Natural killer cell (primary cell): Measurements from ENCODE around the gene ATXN1. TPM values are rescaled to one million over a fixed set of nuclear protein-coding genes. Genes with fewer than 3 reads are reported as not detected.

Experiments used
- ATAC-seq, 3 donors: fragments of 150-1000 bp in 2 of 3; fragments of 200-7000 bp in 1 of 3; cut with Tn5 transposase; 1 replicate in 1 of 3; 2 replicates in 2 of 3; pipeline ENCODE4 v1.10.0; 2021; ENCODE audit warnings: mild to moderate bottlenecking in 2 of 3, moderate library complexity in 2 of 3
- DNase-seq, 2 donors: peaks; one replicate each; pipeline versions ENCODE4 v3.0.0 to v3.0.0-alpha.2; 2013 to 2021; ENCODE audit warnings: mixed read lengths in 1 of 2
- H3K27ac ChIP-seq: one replicate; pipeline ENCODE4 v1.5.1; 2013; ENCODE audit warnings: mild to moderate bottlenecking, low read length
- H3K27me3 ChIP-seq: one replicate; pipeline ENCODE4 v1.6.1; 2013; ENCODE audit warnings: low read length; ENCODE audit not compliant: control insufficient read depth, insufficient read depth
- H3K36me3 ChIP-seq: one replicate; pipeline ENCODE4 v1.6.1; 2013; ENCODE audit warnings: low read length; ENCODE audit not compliant: control insufficient read depth, insufficient read depth
- H3K4me1 ChIP-seq: one replicate; pipeline ENCODE4 v1.6.1; 2013; ENCODE audit warnings: low read length; ENCODE audit not compliant: control insufficient read depth, insufficient read depth
- H3K4me3 ChIP-seq: one replicate; pipeline ENCODE4 v1.5.1; 2013; ENCODE audit warnings: low read length
- H3K9me3 ChIP-seq: one replicate; pipeline ENCODE4 v1.6.1; 2013; ENCODE audit warnings: low read length; ENCODE audit not compliant: control insufficient read depth, insufficient read depth
- H3K27ac Mint-ChIP-seq, 2 donors: one replicate each; pipeline ENCODE4 v1.8.0; 2022; ENCODE audit warnings: mild to moderate bottlenecking in 2 of 2, mixed read lengths in 2 of 2, moderate library complexity in 1 of 2
- H3K27me3 Mint-ChIP-seq, 2 donors: one replicate each; pipeline ENCODE4 v1.8.0; 2022; ENCODE audit warnings: low read depth in 2 of 2, mixed read lengths in 2 of 2
- H3K36me3 Mint-ChIP-seq: one replicate; pipeline ENCODE4 v1.8.0; 2022; ENCODE audit warnings: mixed read lengths
- H3K4me1 Mint-ChIP-seq, 2 donors: one replicate each; pipeline ENCODE4 v1.8.0; 2022; ENCODE audit warnings: mixed read lengths in 2 of 2
- H3K4me3 Mint-ChIP-seq: one replicate; pipeline ENCODE4 v1.8.0; 2022; ENCODE audit warnings: mild to moderate bottlenecking, moderate library complexity, mixed read lengths
- H3K9me3 Mint-ChIP-seq, 2 donors: one replicate each; pipeline ENCODE4 v1.8.0; 2022; ENCODE audit warnings: mixed read lengths in 2 of 2
- CTCF ChIP-seq: fragments of 200-600 bp; IDR thresholded peaks from one replicate; pipeline ENCODE4 v1.8.0; 2022; ENCODE audit warnings: antibody characterized with exemption
- WGBS: methylation state at CpG from one replicate; pipeline ENCODE4 v1.1.7; 2013; ENCODE audit warnings: missing lambda C conversion rate; ENCODE audit not compliant: insufficient coverage; 5-methylcytosine and 5-hydroxymethylcytosine counted together
- intact Hi-C: fragments of 100-400 bp; cut with micrococcal nuclease; formaldehyde crosslinking; loops from one replicate; pipeline ENCODE4 v1.14.2; 2022
- total RNA-seq, 4 donors: library from RNA; stranded (reverse); fragments of 120-200 nt in 1 of 4; gene quantifications; one replicate each; pipeline versions ENCODE4 v1.2.3 to v1.2.4, GENCODE V29; 2013 to 2022

The ATXN1 gene
- total RNA-seq, 3 donors from 2014 or later (not counting 1 experiment from before 2014, with no cell fraction given) = 90.4 to 120 (median 97.9) TPM

DNA sequence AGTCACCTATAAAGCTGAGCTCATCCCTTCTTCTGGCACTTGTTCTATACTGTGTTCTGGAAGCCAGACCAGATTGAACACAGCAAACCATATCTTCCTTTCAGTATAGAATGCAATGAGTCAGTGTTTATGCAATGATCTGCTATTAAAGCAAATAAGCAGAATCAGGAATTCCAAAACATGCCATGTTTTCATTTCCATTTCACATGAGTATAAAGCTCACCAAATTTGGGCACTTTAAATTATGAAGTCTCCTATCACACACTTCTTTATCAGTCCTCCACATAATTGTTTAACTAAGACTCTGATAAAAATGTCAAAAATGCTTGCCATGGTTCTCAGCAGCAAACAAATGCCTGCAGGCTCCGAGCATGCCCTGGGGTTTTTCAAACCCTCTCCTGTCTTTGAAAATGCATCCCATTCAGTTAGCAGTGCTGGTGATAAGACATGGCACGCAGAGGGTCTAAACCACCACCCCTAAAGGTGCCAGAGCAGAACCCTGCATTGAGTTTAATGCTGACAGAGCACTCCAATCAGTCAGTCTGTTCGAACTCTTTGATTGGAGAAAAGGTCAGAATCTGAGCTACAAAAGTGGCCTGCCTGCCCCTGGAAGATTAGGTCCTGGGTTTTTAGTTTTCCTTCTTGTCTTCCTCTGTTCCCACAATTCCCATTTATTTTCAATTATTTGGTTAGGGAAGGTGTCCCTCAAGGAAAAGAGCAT, 288.8 kb downstream of the ATXN1 start:
- WGBS = 93% methylated on average over 3 of the region's 3 CpGs
- Mint-ChIP-seq H3K4me1 (peaks cover 26 to 29% of the 10 kb centered on the region in 2 donors), H3K4me3 (no peak overlapping the region)

DNA sequence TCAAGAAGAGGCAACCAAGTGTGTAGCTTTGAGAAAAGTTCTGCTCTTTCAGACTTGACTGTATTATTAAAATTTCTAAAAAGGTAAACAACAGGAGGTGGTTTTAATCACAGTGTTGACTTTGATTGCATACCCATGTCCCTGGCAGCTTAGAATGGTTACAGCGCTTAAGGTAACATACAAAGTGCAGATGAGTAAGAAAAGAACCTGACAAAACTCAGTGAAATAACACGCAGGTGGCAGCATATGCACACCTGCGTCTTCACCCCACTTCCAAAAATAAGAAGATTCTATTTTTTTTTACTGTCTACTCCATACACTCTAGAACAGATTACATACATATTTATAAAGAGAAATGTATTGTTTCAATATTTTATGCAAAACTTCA, 289.4 kb downstream of the ATXN1 start:
- H3K4me3 Mint-ChIP-seq = no peak overlapping the region
- no peak for TF ChIP-seq CTCF
- peaks cover 26% of the 10 kb centered on the region in 2 donors for H3K4me1 Mint-ChIP-seq

More for the DNA sequence above, 288.8 kb downstream of the ATXN1 start:
- intact Hi-C loops = no loop called here
- no peak for ATAC-seq
- no peaks in the 10 kb centered on the region for H3K9me3 ChIP-seq
- H3K9me3 Mint-ChIP-seq = no peaks in the 10 kb centered on the region
- no peak overlapping the region for H3K4me3 ChIP-seq
- H3K36me3 Mint-ChIP-seq = no peaks in the 10 kb centered on the region
- no peak for DNase-seq
- no peak overlapping the region for H3K27ac ChIP-seq
- no peaks in the 10 kb centered on the region for H3K27me3 ChIP-seq
- peak overlapping the region in 1 of 2 donors; percentile 9 for H3K27ac Mint-ChIP-seq
- H3K4me1 ChIP-seq = peaks cover 7% of the 10 kb centered on the region
- no peak for TF ChIP-seq CTCF
- H3K36me3 ChIP-seq = no peaks in the 10 kb centered on the region
- H3K27me3 Mint-ChIP-seq = no peaks in the 10 kb centered on the region

GRCh38 chr6:16471222-16471909, 289.9 kb downstream of the ATXN1 start:
- Mint-ChIP-seq H3K4me3 (no peak overlapping the region), H3K36me3 (no peaks in the 10 kb centered on the region), H3K4me1 (peaks cover 21 to 26% of the 10 kb centered on the region in 2 donors), H3K27me3 (no peaks in the 10 kb centered on the region), H3K27ac (no peak overlapping the region), H3K9me3 (no peaks in the 10 kb centered on the region)
- intact Hi-C loops = no loop called here
- ATAC-seq (peak in 1 of 3 donors; percentile 45), DNase-seq (peak in 1 of 2 donors; percentile 50)
- no peaks in the 10 kb centered on the region for H3K27me3 ChIP-seq
- H3K4me3 ChIP-seq = no peak overlapping the region
- H3K4me1 ChIP-seq = peaks cover 7% of the 10 kb centered on the region
- 80% methylated on average over 6 of the region's 8 CpGs for WGBS
- no peaks in the 10 kb centered on the region for H3K9me3 ChIP-seq
- H3K36me3 ChIP-seq = no peaks in the 10 kb centered on the region
- no peak for TF ChIP-seq CTCF
- H3K27ac ChIP-seq = no peak overlapping the region

More for the DNA sequence above, 289.4 kb downstream of the ATXN1 start:
- no peaks in the 10 kb centered on the region for H3K27me3 ChIP-seq
- no peaks in the 10 kb centered on the region for H3K9me3 Mint-ChIP-seq
- no peaks in the 10 kb centered on the region for H3K36me3 Mint-ChIP-seq
- H3K4me3 ChIP-seq = no peak overlapping the region
- H3K27ac ChIP-seq = no peak overlapping the region
- no peaks in the 10 kb centered on the region for H3K9me3 ChIP-seq
- H3K36me3 ChIP-seq = no peaks in the 10 kb centered on the region
- intact Hi-C loops = no loop called here
- peak in 1 of 2 donors; percentile 31 for DNase-seq
- no peak for ATAC-seq
- no peak overlapping the region for H3K27ac Mint-ChIP-seq
- 89% methylated on average over 3 of the region's 3 CpGs for WGBS
- no peaks in the 10 kb centered on the region for H3K27me3 Mint-ChIP-seq
- H3K4me1 ChIP-seq = peaks cover 7% of the 10 kb centered on the region
